Astrocyte (in vitro differentiated cells and primary cell): ENCODE measurements around the gene NRG2. TPM values are rescaled to one million over a fixed set of nuclear protein-coding genes. Genes with fewer than 3 reads are reported as not detected.

ENCODE experiments used
- DNase-seq: peaks from one replicate; pipeline ENCODE4 v3.0.0-alpha.2; 2010; ENCODE audit warnings: low read depth
- FAIRE-seq: peaks from 2 replicates; lab custom pipeline; 2011; peaks lifted over from hg19 to GRCh38; lab: Jason Lieb, UNC
- H2AFZ ChIP-seq: 2 replicates; pipeline ENCODE4 v1.6.0; 2012; ENCODE audit warnings: low read depth, low read length, inconsistent platforms
- H3K27ac ChIP-seq: 2 replicates; pipeline ENCODE4 v1.5.1; 2011; ENCODE audit warnings: low read depth, low read length, inconsistent platforms
- H3K27me3 ChIP-seq: 2 replicates; pipeline ENCODE4 v1.6.0; 2011; ENCODE audit warnings: low read length, inconsistent platforms; ENCODE audit not compliant: insufficient read depth
- H3K36me3 ChIP-seq: 2 replicates; pipeline ENCODE4 v1.5.1; 2011; ENCODE audit warnings: low read length, inconsistent platforms; ENCODE audit not compliant: insufficient read depth
- H3K4me1 ChIP-seq: 2 replicates; pipeline ENCODE4 v1.5.1; 2011; ENCODE audit warnings: low read length, inconsistent platforms; ENCODE audit not compliant: insufficient read depth
- H3K4me2 ChIP-seq: 2 replicates; pipeline ENCODE4 v1.6.0; 2012; ENCODE audit warnings: low read length, inconsistent platforms
- H3K4me3 ChIP-seq: 2 replicates; pipeline ENCODE4 v1.5.1; 2011; ENCODE audit warnings: low read depth, mild to moderate bottlenecking, low read length, inconsistent platforms; ENCODE audit not compliant: insufficient read depth
- H3K79me2 ChIP-seq: 2 replicates; pipeline ENCODE4 v1.6.0; 2012; ENCODE audit warnings: mild to moderate bottlenecking, low read length, inconsistent platforms; ENCODE audit not compliant: insufficient read depth
- H3K9ac ChIP-seq: 2 replicates; pipeline ENCODE4 v1.6.0; 2012; ENCODE audit warnings: mild to moderate bottlenecking, low read length, inconsistent platforms
- H3K9me3 ChIP-seq: 2 replicates; pipeline ENCODE4 v1.5.1; 2012; ENCODE audit warnings: low read depth, mild to moderate bottlenecking, low read length, inconsistent platforms; ENCODE audit not compliant: insufficient read depth
- H4K20me1 ChIP-seq: 2 replicates; pipeline ENCODE4 v1.6.0; 2012; ENCODE audit warnings: low read length, inconsistent platforms; ENCODE audit not compliant: insufficient read depth
- H3K27ac Mint-ChIP-seq: one replicate; pipeline ENCODE4 v1.8.0; 2021; ENCODE audit warnings: mild to moderate bottlenecking, mixed read lengths; ENCODE audit not compliant: unreplicated experiment
- H3K27me3 Mint-ChIP-seq: one replicate; pipeline ENCODE4 v1.8.0; 2021; ENCODE audit warnings: low read depth, mixed read lengths; ENCODE audit not compliant: unreplicated experiment
- H3K36me3 Mint-ChIP-seq: one replicate; pipeline ENCODE4 v1.8.0; 2021; ENCODE audit warnings: low read depth, mixed read lengths; ENCODE audit not compliant: unreplicated experiment
- H3K4me1 Mint-ChIP-seq: one replicate; pipeline ENCODE4 v1.8.0; 2021; ENCODE audit warnings: low read depth, mixed read lengths; ENCODE audit not compliant: unreplicated experiment
- H3K4me3 Mint-ChIP-seq: one replicate; pipeline ENCODE4 v1.8.0; 2021; ENCODE audit warnings: mild to moderate bottlenecking, moderate library complexity, mixed read lengths; ENCODE audit not compliant: unreplicated experiment
- H3K9me3 Mint-ChIP-seq: one replicate; pipeline ENCODE4 v1.8.0; 2021; ENCODE audit warnings: mild to moderate bottlenecking, mixed read lengths; ENCODE audit not compliant: unreplicated experiment
- EZH2 ChIP-seq: IDR thresholded peaks from 2 replicates; pipeline ENCODE4 v1.6.1; 2012; ENCODE audit warnings: mild to moderate bottlenecking, low read length, inconsistent platforms; ENCODE audit not compliant: insufficient read depth
- total RNA-seq: library from RNA; stranded (reverse); gene quantifications from 2 replicates; pipeline ENCODE4 v1.2.1, GENCODE V29; 2021
- TF ChIP-seq, protein P1 (sequence below): IDR thresholded peaks from 2 replicates; pipeline ENCODE4 v1.5.1; 2011; ENCODE audit warnings: low read depth, mild to moderate bottlenecking, inconsistent platforms, low read length, moderate library complexity; ENCODE audit not compliant: insufficient read depth

The NRG2 gene
- total RNA-seq, 1 donor from 2014 or later: 0.54 TPM

DNA sequence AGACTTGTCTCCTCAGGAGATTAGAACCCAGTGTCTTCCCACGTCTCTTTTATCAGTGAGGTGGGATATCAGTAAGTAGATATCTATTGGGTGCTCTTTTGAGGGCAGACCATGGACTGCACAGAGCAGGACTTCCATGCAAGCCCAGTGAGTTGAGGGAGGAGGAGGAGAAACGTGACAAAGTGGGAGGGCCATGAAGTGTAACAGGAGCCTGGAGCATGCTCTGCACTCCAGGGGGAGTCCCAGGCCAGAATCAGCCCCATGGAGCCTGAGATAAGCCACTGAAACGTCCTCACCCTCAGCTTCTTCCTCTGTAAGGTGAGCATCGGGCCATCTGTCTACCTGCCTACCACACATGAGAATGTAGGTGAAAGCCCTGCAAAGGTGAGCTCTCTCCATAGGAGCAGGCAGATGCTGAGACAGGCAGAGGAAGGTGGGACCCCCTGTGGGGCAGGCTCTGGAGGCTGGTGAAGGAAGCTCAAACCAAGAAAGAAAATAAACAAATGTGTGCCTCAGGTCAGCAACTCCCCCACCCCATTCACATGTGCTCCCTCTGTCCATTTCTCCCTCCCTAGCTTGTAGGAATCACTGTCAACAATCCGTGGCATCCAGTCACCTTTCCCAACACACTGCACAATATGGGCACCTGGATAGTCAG is 87.4 kb downstream of the NRG2 start:
- no peak overlapping the region for H3K4me3 ChIP-seq
- Mint-ChIP-seq H3K27ac (no peak overlapping the region), H3K4me3 (no peak overlapping the region), H3K9me3 (peaks cover 5% of the 10 kb centered on the region), H3K4me1 (no peaks in the 10 kb centered on the region), H3K27me3 (peaks cover 63% of the 10 kb centered on the region), H3K36me3 (peaks cover 1% of the 10 kb centered on the region)
- H3K4me1 ChIP-seq: no peaks in the 10 kb centered on the region
- H3K27ac ChIP-seq: no peak overlapping the region
- no peaks in the 10 kb centered on the region for H3K9me3 ChIP-seq
- TF ChIP-seq, protein P1, sequence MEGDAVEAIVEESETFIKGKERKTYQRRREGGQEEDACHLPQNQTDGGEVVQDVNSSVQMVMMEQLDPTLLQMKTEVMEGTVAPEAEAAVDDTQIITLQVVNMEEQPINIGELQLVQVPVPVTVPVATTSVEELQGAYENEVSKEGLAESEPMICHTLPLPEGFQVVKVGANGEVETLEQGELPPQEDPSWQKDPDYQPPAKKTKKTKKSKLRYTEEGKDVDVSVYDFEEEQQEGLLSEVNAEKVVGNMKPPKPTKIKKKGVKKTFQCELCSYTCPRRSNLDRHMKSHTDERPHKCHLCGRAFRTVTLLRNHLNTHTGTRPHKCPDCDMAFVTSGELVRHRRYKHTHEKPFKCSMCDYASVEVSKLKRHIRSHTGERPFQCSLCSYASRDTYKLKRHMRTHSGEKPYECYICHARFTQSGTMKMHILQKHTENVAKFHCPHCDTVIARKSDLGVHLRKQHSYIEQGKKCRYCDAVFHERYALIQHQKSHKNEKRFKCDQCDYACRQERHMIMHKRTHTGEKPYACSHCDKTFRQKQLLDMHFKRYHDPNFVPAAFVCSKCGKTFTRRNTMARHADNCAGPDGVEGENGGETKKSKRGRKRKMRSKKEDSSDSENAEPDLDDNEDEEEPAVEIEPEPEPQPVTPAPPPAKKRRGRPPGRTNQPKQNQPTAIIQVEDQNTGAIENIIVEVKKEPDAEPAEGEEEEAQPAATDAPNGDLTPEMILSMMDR: no peak
- TF ChIP-seq EZH2: no peak
- FAIRE-seq: no peak
- no peaks in the 10 kb centered on the region for H3K79me2 ChIP-seq
- no peak overlapping the region for H3K4me2 ChIP-seq
- H2AFZ ChIP-seq: no peak overlapping the region
- peaks cover 13% of the 10 kb centered on the region for H3K27me3 ChIP-seq
- no peak for DNase-seq
- no peaks in the 10 kb centered on the region for H3K36me3 ChIP-seq
- no peak overlapping the region for H3K9ac ChIP-seq
- H4K20me1 ChIP-seq: no peaks in the 10 kb centered on the region

- Mint-ChIP-seq H3K27ac (no peak overlapping the region), H3K4me3 (no peak overlapping the region), H3K9me3 (peaks cover 5% of the 10 kb centered on the region), H3K36me3 (peaks cover 1% of the 10 kb centered on the region), H3K27me3 (peaks cover 69% of the 10 kb centered on the region), H3K4me1 (no peaks in the 10 kb centered on the region)
- Histone ChIP-seq H3K4me1 (no peaks in the 10 kb centered on the region), H3K36me3 (no peaks in the 10 kb centered on the region), H2AFZ (no peak overlapping the region), H4K20me1 (no peaks in the 10 kb centered on the region), H3K27me3 (peaks cover 13% of the 10 kb centered on the region), H3K4me2 (no peak overlapping the region), H3K79me2 (no peaks in the 10 kb centered on the region), H3K27ac (no peak overlapping the region), H3K9me3 (no peaks in the 10 kb centered on the region), H3K4me3 (no peak overlapping the region), H3K9ac (no peak overlapping the region)
- FAIRE-seq (no peak), DNase-seq (no peak)
- no peak for TF ChIP-seq EZH2
- TF ChIP-seq, protein P1: no peak
Observed at GRCh38 chr5:139955053-139955605, 88.0 kb downstream of the NRG2 start.

DNA sequence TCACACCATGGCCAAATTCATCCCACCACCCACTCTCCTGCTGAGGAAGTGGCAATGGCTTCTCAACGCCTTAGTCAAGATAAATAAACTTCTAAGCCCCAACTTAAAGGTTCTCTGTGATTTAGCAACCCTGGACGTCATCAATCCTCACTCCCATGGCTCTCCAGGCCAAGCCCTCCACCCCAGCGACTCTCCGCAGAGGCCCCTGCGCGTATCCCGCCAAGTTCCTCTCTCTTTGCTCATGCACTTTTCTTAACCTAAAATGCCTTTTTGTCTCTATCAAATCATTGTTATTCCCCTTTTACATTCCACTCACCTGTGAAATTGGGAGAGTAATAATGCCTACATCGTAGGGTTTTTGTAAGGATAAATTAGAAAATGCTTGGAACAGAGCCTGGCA is 88.6 kb downstream of the NRG2 start:
- Mint-ChIP-seq H3K27me3 (peaks cover 70% of the 10 kb centered on the region), H3K4me1 (no peaks in the 10 kb centered on the region)
- no peak for FAIRE-seq

More for the DNA sequence above, 88.6 kb downstream of the NRG2 start:
- H2AFZ ChIP-seq: no peak overlapping the region
- H3K27ac ChIP-seq: no peak overlapping the region
- H3K79me2 ChIP-seq: no peaks in the 10 kb centered on the region
- H3K4me3 Mint-ChIP-seq: no peak overlapping the region
- TF ChIP-seq EZH2: no peak
- TF ChIP-seq, protein P1: no peak
- H3K4me1 ChIP-seq: no peaks in the 10 kb centered on the region
- H3K27me3 ChIP-seq: peaks cover 17% of the 10 kb centered on the region
- H3K4me3 ChIP-seq: no peak overlapping the region
- peaks cover 1% of the 10 kb centered on the region for H3K36me3 Mint-ChIP-seq
- H3K9ac ChIP-seq: no peak overlapping the region
- H3K9me3 Mint-ChIP-seq: peaks cover 5% of the 10 kb centered on the region
- no peaks in the 10 kb centered on the region for H3K9me3 ChIP-seq
- no peaks in the 10 kb centered on the region for H3K36me3 ChIP-seq
- H4K20me1 ChIP-seq: no peaks in the 10 kb centered on the region
- no peak overlapping the region for H3K4me2 ChIP-seq
- H3K27ac Mint-ChIP-seq: no peak overlapping the region
- no peak for DNase-seq
